SH-SY5Y (cell line): Measurements from ENCODE around the gene C12orf56.

Source experiments
- GATA2 ChIP-seq: IDR thresholded peaks from 2 replicates; pipeline ENCODE4 v1.6.1; 2011; ENCODE audit warnings: mild to moderate bottlenecking, low read depth, low read length
- GATA3 ChIP-seq: IDR thresholded peaks from 2 replicates; pipeline ENCODE4 v1.6.1; 2011; ENCODE audit warnings: low read depth, mild to moderate bottlenecking, low read length, moderate library complexity

GRCh38 chr12:64268409-64268808 lies 122.1 kb downstream of the C12orf56 start:
- no peak for TF ChIP-seq GATA3
- TF ChIP-seq GATA2: no peak
